GM21529 (cell line): ENCODE data around the gene MGAT4C.
"Not testable (repeated sequence)": the region's sequence is repeated elsewhere in the genome, so short reads cannot be mapped to it uniquely, and the experiment has no call there.

ENCODE experiments used
- ATAC-seq: cut with Tn5 transposase; IDR thresholded peaks from one replicate; pipeline ENCODE4 v1.9.1; 2021; ENCODE audit not compliant: unreplicated experiment

The MGAT4C gene

GRCh38 chr12:86138770-86139169, 117.4 kb downstream of the MGAT4C start:
- ATAC-seq: no peak

- no peak for ATAC-seq
Measured at GRCh38 chr12:86137936-86138335, 118.3 kb downstream of the MGAT4C start.

- ATAC-seq: no peak
Measured at GRCh38 chr12:86134561-86134960, 121.6 kb downstream of the MGAT4C start.

GRCh38 chr12:86126900-86127299, 129.3 kb downstream of the MGAT4C start:
- ATAC-seq: not testable (repeated sequence)

- no peak for ATAC-seq
Measured at GRCh38 chr12:86122846-86123468, 133.2 kb downstream of the MGAT4C start.

GRCh38 chr12:86118161-86118560, 138.0 kb downstream of the MGAT4C start:
- no peak for ATAC-seq

- ATAC-seq: no peak
Measured at GRCh38 chr12:86117711-86118110, 138.5 kb downstream of the MGAT4C start.

- no peak for ATAC-seq
Measured at GRCh38 chr12:86104087-86104486, 152.1 kb downstream of the MGAT4C start.

- no peak for ATAC-seq
Measured at GRCh38 chr12:86097161-86097560, 159.0 kb downstream of the MGAT4C start.

- no peak for ATAC-seq
Measured at GRCh38 chr12:86091681-86092080, 164.5 kb downstream of the MGAT4C start.

- ATAC-seq: no peak
Measured at GRCh38 chr12:86081843-86082242, 174.3 kb downstream of the MGAT4C start.

GRCh38 chr12:86059052-86059451, 197.1 kb downstream of the MGAT4C start:
- ATAC-seq: not testable (repeated sequence)

GRCh38 chr12:86057092-86057845, 198.9 kb downstream of the MGAT4C start:
- ATAC-seq: no peak

GRCh38 chr12:86052921-86053320, 203.3 kb downstream of the MGAT4C start:
- ATAC-seq: no peak

GRCh38 chr12:86050010-86050409, 206.2 kb downstream of the MGAT4C start:
- no peak for ATAC-seq

- ATAC-seq: no peak
Measured at GRCh38 chr12:86044396-86044795, 211.8 kb downstream of the MGAT4C start.

GRCh38 chr12:86042062-86042461, 214.1 kb downstream of the MGAT4C start:
- ATAC-seq: no peak

- no peak for ATAC-seq
Measured at GRCh38 chr12:86018361-86018760, 237.8 kb downstream of the MGAT4C start.

- no peak for ATAC-seq
Measured at GRCh38 chr12:86015026-86015425, 241.2 kb downstream of the MGAT4C start.

- ATAC-seq: no peak
Measured at GRCh38 chr12:86006727-86007126, 249.5 kb downstream of the MGAT4C start.

- ATAC-seq: no peak
Measured at GRCh38 chr12:85998074-85998473, 258.1 kb downstream of the MGAT4C start.

GRCh38 chr12:85996280-85996679, 259.9 kb downstream of the MGAT4C start:
- ATAC-seq: no peak

- no peak for ATAC-seq
Measured at GRCh38 chr12:85993746-85994145, 262.4 kb downstream of the MGAT4C start.
